A673 (cell line): ENCODE data around the gene FAM168B. TPM values are rescaled to one million over a fixed set of nuclear protein-coding genes. Genes with fewer than 3 reads are reported as not detected.

Experiments
- BruUV-seq: library from RNA; stranded (reverse); fragments of 400-500 nt; replicated peaks from 2 replicates; lab custom pipeline; 2021; lab: Mats Ljungman, UMichigan
- CTCF ChIA-PET: fragments of 300-600 bp; sonication (Branson Sonifier 250); formaldehyde crosslinking; loops from one replicate; lab custom pipeline; 2022; ENCODE audit warnings: antibody characterized with exemption; lab: Charles Lee
- POLR2A ChIA-PET: fragments of 300-600 bp; sonication (Branson Sonifier 250); formaldehyde crosslinking; loops from one replicate; lab custom pipeline; 2022; ENCODE audit warnings: antibody characterized with exemption; ENCODE audit not compliant: low non-redundant PET; lab: Charles Lee
- DNase-seq: peaks from one replicate; pipeline ENCODE4 v3.0.0-alpha.2; 2015; ENCODE audit warnings: low spot score
- H3K27ac ChIP-seq: fragments of 200-600 bp; sonication (generic); 2 replicates; pipeline ENCODE4 v1.5.1; 2016; ENCODE audit warnings: mixed run types, low read depth, mild to moderate bottlenecking, mixed read lengths, antibody characterized with exemption, low read length; ENCODE audit not compliant: poor library complexity, severe bottlenecking
- H3K27me3 ChIP-seq: fragments of 200-600 bp; sonication (generic); replicated peaks from 2 replicates; pipeline ENCODE4 v1.6.1; 2017; ENCODE audit warnings: mixed run types, low read depth, mild to moderate bottlenecking, mixed read lengths, antibody characterized with exemption, low read length; ENCODE audit not compliant: insufficient read depth, poor library complexity
- H3K36me3 ChIP-seq: fragments of 200-600 bp; sonication (generic); 2 replicates; pipeline ENCODE4 v1.6.1; 2016; ENCODE audit warnings: mixed run types, mild to moderate bottlenecking, mixed read lengths, antibody characterized with exemption, low read length; ENCODE audit not compliant: insufficient read depth, poor library complexity, severe bottlenecking
- H3K4me1 ChIP-seq: fragments of 200-600 bp; sonication (generic); 2 replicates; pipeline ENCODE4 v1.6.1; 2017; ENCODE audit warnings: mixed run types, mild to moderate bottlenecking, mixed read lengths, antibody characterized with exemption, low read length; ENCODE audit not compliant: insufficient read depth, poor library complexity, severe bottlenecking
- H3K4me3 ChIP-seq: fragments of 200-600 bp; sonication (generic); 2 replicates; pipeline ENCODE4 v1.5.1; 2016; ENCODE audit warnings: low read depth, mixed run types, mild to moderate bottlenecking, mixed read lengths, low read length; ENCODE audit not compliant: poor library complexity, severe bottlenecking
- H3K9me3 ChIP-seq: fragments of 200-600 bp; sonication (generic); 2 replicates; pipeline ENCODE4 v1.6.1; 2016; ENCODE audit warnings: mixed run types, low read depth, mild to moderate bottlenecking, mixed read lengths, antibody characterized with exemption, low read length; ENCODE audit not compliant: poor library complexity, severe bottlenecking
- EZH2 ChIP-seq: fragments of 200-600 bp; sonication (generic); IDR thresholded peaks from 2 replicates; pipeline ENCODE4 v1.6.1; 2017; ENCODE audit warnings: borderline replicate concordance, low read depth, mild to moderate bottlenecking, mixed read lengths, antibody characterized with exemption, low read length; ENCODE audit not compliant: poor library complexity, severe bottlenecking
- intact Hi-C: fragments of 100-400 bp; cut with micrococcal nuclease; formaldehyde crosslinking; loops from one replicate; pipeline ENCODE4 v1.10.0; 2022; ENCODE audit not compliant: unreplicated experiment
- total RNA-seq: library from RNA; stranded (reverse); gene quantifications from 2 replicates; pipeline ENCODE4 v1.2.3, GENCODE V29; 2021
- TF ChIP-seq, protein P1 (sequence below): fragments of 300-800, 200-600 bp; sonication (generic); conservative IDR thresholded peaks from 2 replicates; pipeline ENCODE4 v1.5.1; 2017; ENCODE audit warnings: low read depth, mild to moderate bottlenecking, antibody characterized with exemption, low read length, moderate library complexity, mixed read lengths

FAM168B gene
- total RNA-seq, 1 experiment from 2014 or later, result 149 TPM

GRCh38 chr2:131009713-131010475, 83.4 kb downstream of the FAM168B start:
- no peaks in the 10 kb centered on the region for H3K4me1 ChIP-seq
- POLR2A ChIA-PET, result interaction anchor here (0.6 kb wide), 1 partner anchor 8 kb away, joined by 6 read pairs; no protein-coding TSS in a partner anchor
- BruUV-seq, result no TSS peak
- no peaks in the 10 kb centered on the region for H3K36me3 ChIP-seq
- H3K27ac ChIP-seq, result no peak overlapping the region
- no peaks in the 10 kb centered on the region for H3K9me3 ChIP-seq
- TF ChIP-seq, protein P1, sequence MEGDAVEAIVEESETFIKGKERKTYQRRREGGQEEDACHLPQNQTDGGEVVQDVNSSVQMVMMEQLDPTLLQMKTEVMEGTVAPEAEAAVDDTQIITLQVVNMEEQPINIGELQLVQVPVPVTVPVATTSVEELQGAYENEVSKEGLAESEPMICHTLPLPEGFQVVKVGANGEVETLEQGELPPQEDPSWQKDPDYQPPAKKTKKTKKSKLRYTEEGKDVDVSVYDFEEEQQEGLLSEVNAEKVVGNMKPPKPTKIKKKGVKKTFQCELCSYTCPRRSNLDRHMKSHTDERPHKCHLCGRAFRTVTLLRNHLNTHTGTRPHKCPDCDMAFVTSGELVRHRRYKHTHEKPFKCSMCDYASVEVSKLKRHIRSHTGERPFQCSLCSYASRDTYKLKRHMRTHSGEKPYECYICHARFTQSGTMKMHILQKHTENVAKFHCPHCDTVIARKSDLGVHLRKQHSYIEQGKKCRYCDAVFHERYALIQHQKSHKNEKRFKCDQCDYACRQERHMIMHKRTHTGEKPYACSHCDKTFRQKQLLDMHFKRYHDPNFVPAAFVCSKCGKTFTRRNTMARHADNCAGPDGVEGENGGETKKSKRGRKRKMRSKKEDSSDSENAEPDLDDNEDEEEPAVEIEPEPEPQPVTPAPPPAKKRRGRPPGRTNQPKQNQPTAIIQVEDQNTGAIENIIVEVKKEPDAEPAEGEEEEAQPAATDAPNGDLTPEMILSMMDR, result no peak
- no peak for TF ChIP-seq EZH2
- H3K27me3 ChIP-seq, result peaks cover 70% of the 10 kb centered on the region
- intact Hi-C loops, result no loop called here
- no peak overlapping the region for H3K4me3 ChIP-seq
- DNase-seq, result no peak
- CTCF ChIA-PET, result no interaction called here

DNA sequence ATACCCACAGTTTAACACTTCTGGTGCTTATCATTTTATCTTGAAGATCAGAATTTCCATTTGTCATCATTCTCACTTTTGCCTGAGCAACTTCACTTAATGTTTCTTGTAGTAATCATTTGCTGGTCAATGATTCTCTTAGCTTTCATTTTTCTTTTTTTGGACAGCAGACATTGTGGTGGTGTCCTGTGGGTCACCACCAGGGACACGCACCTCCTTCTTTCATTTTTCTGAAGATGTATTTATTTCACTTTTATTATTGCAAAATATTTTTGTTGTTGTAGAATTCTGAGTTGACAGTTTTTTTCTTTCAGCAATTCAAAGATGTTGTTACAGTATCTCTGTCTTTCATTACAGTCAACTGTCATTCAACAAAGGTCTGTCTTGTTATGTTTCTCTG, 84.3 kb downstream of the FAM168B start:
- CTCF ChIA-PET, result no interaction called here
- no peaks in the 10 kb centered on the region for H3K4me1 ChIP-seq
- peaks cover 76% of the 10 kb centered on the region for H3K27me3 ChIP-seq
- H3K36me3 ChIP-seq, result no peaks in the 10 kb centered on the region
- TF ChIP-seq, protein P1, result no peak
- TF ChIP-seq EZH2, result peak; percentile 1
- no peak for DNase-seq
- POLR2A ChIA-PET, result no interaction called here
- H3K27ac ChIP-seq, result no peak overlapping the region
- BruUV-seq, result no TSS peak
- no peaks in the 10 kb centered on the region for H3K9me3 ChIP-seq
- intact Hi-C loops, result no loop called here
- no peak overlapping the region for H3K4me3 ChIP-seq

GRCh38 chr2:131006561-131006960, 86.7 kb downstream of the FAM168B start:
- intact Hi-C loops, result no loop called here
- TF ChIP-seq EZH2, result no peak
- TF ChIP-seq, protein P1, result no peak
- no peaks in the 10 kb centered on the region for H3K36me3 ChIP-seq
- no TSS peak for BruUV-seq
- no peaks in the 10 kb centered on the region for H3K4me1 ChIP-seq
- no peak for DNase-seq
- peaks cover 83% of the 10 kb centered on the region for H3K27me3 ChIP-seq
- CTCF ChIA-PET, result no interaction called here
- no peak overlapping the region for H3K27ac ChIP-seq
- POLR2A ChIA-PET, result no interaction called here
- H3K9me3 ChIP-seq, result no peaks in the 10 kb centered on the region
- H3K4me3 ChIP-seq, result no peak overlapping the region
